ENCODE results near the gene PTN.
"Not testable (repeated sequence)": the region's sequence is repeated elsewhere in the genome, so short reads cannot be mapped to it uniquely, and the experiment has no call there.

PTN gene

DNA sequence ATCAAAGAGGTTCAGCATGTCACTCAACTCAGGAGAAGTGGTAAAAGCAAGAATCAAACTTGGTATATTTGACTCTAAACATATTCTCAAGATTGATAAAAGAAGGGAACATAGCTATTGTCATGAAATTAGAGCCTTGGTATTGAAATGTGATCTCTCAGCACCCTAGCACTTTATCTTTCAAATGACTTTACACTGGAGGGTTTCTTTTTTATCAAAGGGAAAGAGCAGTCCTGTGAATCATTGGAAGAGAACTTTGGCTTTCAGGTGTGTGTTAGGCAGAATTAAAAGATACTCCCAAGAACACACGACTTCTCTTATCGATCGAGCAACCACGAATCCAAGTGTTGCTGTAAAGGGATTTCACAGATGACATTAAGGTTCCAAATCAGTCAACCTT, 54.4 kb downstream of the PTN start:
- no peaks in the 10 kb centered on the region for H3K27me3 ChIP-seq (ENCODE audit: control insufficient read depth in 1 of 2, insufficient read depth in 2 of 2, low read length in 2 of 2)
- no peaks in the 10 kb centered on the region for H3K4me1 ChIP-seq (ENCODE audit: insufficient read depth, low read length)
- no peaks in the 10 kb centered on the region for H3K9me3 ChIP-seq (ENCODE audit: low read length)
- no peak overlapping the region for H3K9ac ChIP-seq (ENCODE audit: low read length)
- H3K36me3 ChIP-seq (ENCODE audit: insufficient read depth, low read length), result no peaks in the 10 kb centered on the region
- H3K4me3 ChIP-seq (ENCODE audit: low read depth in 1 of 2, low read length in 2 of 2), result no peak overlapping the region
- no peak overlapping the region for H3K27ac ChIP-seq (ENCODE audit: low read depth, low read length)

DNA sequence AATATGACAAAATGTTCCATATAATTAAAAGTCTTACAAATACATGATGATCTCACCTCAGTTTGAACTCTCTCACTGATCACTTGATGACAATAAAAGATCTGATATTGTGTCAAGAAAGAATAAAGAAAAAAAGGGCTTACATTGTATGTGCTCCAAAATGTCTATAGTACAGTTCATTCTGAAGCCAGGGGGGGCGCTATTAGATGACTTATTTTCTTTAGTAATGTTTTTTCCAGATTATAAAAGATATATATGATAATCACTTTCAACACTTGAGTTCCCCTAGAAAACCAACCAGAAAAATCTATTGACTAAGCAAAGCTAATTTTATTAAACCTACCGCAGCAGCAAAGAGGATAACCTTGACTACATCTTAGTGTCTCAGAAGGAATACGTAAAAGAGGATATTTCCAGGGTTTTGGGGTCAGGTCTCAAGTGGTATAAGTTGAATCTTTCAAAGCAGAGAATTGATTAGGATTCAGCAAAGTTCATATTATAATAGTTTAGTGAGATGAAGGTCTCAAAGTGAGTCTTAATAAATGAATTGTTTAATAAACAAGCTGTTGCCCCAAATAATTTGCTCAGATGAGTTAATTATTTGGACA, 55.8 kb downstream of the PTN start:
- Histone ChIP-seq H3K9ac (ENCODE audit: low read length) (no peak overlapping the region), H3K27ac (ENCODE audit: low read depth, low read length) (no peak overlapping the region), H3K4me3 (ENCODE audit: low read depth in 1 of 2, low read length in 2 of 2) (no peak overlapping the region), H3K4me1 (ENCODE audit: insufficient read depth, low read length) (no peaks in the 10 kb centered on the region), H3K36me3 (ENCODE audit: insufficient read depth, low read length) (no peaks in the 10 kb centered on the region), H3K9me3 (ENCODE audit: low read length) (no peaks in the 10 kb centered on the region), H3K27me3 (ENCODE audit: control insufficient read depth in 1 of 2, insufficient read depth in 2 of 2, low read length in 2 of 2) (no peaks in the 10 kb centered on the region)

DNA sequence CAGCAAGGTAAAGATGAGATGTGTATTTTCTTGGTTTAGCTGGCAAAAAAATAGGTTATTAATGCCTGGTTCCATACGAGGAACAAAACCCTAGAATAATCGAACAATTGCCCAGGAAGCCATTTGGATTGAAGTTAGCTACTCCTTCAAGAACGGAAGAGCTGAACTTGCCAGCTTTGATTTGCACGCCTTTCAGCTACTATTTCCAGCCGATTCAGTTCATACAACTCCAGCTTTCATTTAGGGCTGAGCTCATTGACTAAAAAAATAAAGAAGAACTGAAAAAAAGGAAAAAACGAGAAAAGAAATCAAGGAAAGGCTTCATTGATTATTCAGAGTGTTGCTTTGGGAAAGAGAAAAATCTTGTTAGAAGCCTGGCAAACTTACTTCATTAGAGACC, 60.4 kb downstream of the PTN start:
- H3K27ac ChIP-seq (ENCODE audit: low read depth, low read length), result no peak overlapping the region

DNA sequence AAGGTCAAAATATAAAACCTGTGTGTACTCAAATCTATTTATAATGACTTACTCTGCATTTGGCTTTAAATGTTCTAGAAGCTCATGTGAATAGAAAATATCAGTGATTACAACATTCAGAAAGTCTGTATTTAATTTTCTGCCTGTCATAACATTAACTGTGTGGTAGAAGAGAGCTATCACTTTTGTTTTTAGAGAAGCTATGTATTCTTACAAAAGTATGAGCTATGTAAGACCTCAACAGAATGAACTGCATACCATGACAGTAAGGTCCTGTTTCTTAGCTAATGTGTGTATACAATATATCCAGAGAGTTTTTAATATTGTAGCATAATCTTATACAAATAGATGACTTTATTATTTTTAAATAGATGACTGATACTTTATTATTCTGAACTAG, 61.5 kb downstream of the PTN start:
- H3K36me3 ChIP-seq (ENCODE audit: insufficient read depth, low read length), result no peaks in the 10 kb centered on the region
- no peaks in the 10 kb centered on the region for H3K4me1 ChIP-seq (ENCODE audit: insufficient read depth, low read length)
- H3K27ac ChIP-seq (ENCODE audit: low read depth, low read length), result no peak overlapping the region
- H3K9ac ChIP-seq (ENCODE audit: low read length), result no peak overlapping the region
- H3K27me3 ChIP-seq (ENCODE audit: control insufficient read depth in 1 of 2, insufficient read depth in 2 of 2, low read length in 2 of 2), result no peaks in the 10 kb centered on the region
- H3K9me3 ChIP-seq (ENCODE audit: low read length), result no peaks in the 10 kb centered on the region
- no peak overlapping the region for H3K4me3 ChIP-seq (ENCODE audit: low read depth in 1 of 2, low read length in 2 of 2)

More for the DNA sequence above, 60.4 kb downstream of the PTN start:
- Histone ChIP-seq H3K36me3 (ENCODE audit: insufficient read depth, low read length) (no peaks in the 10 kb centered on the region), H3K9me3 (ENCODE audit: low read length) (no peaks in the 10 kb centered on the region), H3K9ac (ENCODE audit: low read length) (no peak overlapping the region), H3K4me1 (ENCODE audit: insufficient read depth, low read length) (no peaks in the 10 kb centered on the region), H3K27me3 (ENCODE audit: control insufficient read depth in 1 of 2, insufficient read depth in 2 of 2, low read length in 2 of 2) (no peaks in the 10 kb centered on the region), H3K4me3 (ENCODE audit: low read depth in 1 of 2, low read length in 2 of 2) (no peak overlapping the region)

DNA sequence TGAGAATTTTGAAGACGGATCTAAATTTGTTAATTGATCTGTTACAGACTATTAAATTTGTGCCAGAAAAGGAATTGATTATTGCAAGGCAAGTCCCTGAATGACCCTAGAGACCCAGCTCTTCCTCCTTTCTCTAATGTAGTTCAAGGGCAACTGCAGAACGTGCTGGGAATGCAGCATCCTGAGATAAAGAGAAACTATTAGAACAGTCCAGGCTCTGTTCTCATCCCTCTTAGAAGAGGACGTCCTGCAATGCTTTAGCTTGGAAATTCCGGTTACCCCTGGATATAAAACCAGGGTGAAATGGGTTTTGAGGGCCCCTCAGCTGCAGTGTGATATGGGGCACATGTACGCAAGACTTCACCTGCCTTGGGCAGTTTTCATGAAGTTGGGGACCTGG, 67.3 kb downstream of the PTN start:
- no peaks in the 10 kb centered on the region for H3K9me3 ChIP-seq (ENCODE audit: low read length)
- H3K36me3 ChIP-seq (ENCODE audit: insufficient read depth, low read length), result no peaks in the 10 kb centered on the region
- no peak overlapping the region for H3K9ac ChIP-seq (ENCODE audit: low read length)
- no peaks in the 10 kb centered on the region for H3K4me1 ChIP-seq (ENCODE audit: insufficient read depth, low read length)
- no peaks in the 10 kb centered on the region for H3K27me3 ChIP-seq (ENCODE audit: control insufficient read depth in 1 of 2, insufficient read depth in 2 of 2, low read length in 2 of 2)
- H3K4me3 ChIP-seq (ENCODE audit: low read depth in 1 of 2, low read length in 2 of 2), result no peak overlapping the region
- no peak overlapping the region for H3K27ac ChIP-seq (ENCODE audit: low read depth, low read length)

DNA sequence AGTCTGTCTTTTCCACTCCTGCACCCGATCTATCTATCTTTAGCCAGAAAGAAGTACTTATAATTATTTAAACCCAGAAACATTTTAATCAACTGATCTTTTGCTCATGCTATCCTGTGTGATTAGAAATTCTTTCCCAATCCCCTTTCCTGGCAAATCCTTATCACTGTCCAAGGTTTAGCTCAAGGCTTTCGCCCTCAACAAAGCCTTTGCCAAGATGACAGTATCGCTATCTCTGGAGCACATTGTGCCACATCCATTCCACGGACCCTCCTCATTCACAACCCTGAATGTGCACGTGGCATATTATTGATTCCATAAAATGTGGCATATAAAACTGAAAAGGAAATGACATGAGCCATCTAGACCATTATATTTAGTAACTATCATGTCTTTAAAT, 71.3 kb downstream of the PTN start:
- no peaks in the 10 kb centered on the region for H3K4me1 ChIP-seq (ENCODE audit: insufficient read depth, low read length)
- H3K9me3 ChIP-seq (ENCODE audit: low read length), result no peaks in the 10 kb centered on the region
- H3K27ac ChIP-seq (ENCODE audit: low read depth, low read length), result no peak overlapping the region
- H3K36me3 ChIP-seq (ENCODE audit: insufficient read depth, low read length), result no peaks in the 10 kb centered on the region
- H3K9ac ChIP-seq (ENCODE audit: low read length), result no peak overlapping the region
- H3K4me3 ChIP-seq (ENCODE audit: low read depth in 1 of 2, low read length in 2 of 2), result no peak overlapping the region
- no peaks in the 10 kb centered on the region for H3K27me3 ChIP-seq (ENCODE audit: control insufficient read depth in 1 of 2, insufficient read depth in 2 of 2, low read length in 2 of 2)

DNA sequence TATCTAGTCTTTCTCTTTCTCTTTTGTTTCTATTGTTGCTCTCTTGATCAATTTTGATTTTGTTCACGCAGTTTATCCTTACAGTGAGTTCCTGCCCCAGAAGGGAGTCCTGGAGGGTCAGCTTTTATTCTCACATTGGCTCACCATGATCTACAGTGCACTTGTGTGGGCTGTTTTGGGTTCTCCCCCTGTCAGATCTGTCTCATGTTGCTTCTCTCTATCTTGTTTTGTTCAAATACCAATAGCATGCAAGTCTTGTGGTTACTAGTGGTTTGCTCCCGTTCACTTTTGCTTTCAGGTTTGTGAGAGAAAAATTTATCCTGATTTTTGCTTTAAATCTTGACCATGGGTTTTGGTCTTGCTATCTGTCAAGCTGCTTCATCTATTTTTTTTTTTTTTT, 74.3 kb downstream of the PTN start:
- no peak overlapping the region for H3K27ac ChIP-seq (ENCODE audit: low read depth, low read length)

DNA sequence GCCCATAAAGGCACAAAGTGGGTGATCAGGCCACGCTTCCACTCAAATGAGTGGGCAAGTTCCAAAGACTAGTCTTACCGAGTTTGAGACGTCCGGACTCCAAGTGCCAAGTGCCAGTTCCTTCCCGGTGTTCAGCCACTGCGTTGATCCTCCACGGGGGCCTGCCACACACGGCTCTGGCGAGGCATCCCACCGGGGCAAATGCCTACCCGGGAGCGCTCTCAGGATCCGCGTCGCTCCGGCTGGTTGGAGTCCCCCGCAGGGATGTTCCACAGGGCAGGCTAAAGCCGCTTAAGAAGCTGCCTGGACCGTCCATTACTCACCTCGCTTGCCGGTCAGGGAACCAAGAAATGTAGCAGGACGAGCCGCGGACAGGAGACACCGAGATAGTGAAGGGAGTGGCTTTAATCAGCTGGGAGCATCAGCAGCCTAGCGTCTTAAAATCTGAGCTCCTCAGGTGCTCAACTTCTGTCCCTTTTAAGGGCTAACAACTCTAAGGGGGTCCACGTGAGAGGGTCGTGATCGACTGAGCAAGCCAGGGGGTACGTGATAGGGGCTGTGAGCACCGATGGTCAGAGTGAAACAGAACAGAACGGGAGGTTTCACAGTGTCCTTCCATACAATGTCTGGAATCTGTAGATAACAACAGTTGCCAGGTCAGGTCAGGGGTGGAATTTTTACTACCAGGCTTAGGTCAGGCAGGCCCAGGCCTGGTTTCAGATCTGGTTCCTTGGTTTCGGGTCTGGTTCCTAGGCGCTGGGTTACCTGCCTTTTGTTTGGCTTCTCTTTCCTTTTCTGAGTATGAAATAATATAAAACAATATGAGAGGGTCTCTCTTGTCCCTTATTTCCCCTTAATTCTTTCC, 75.3 kb downstream of the PTN start:
- H3K36me3 ChIP-seq (ENCODE audit: insufficient read depth, low read length); H3K27me3 ChIP-seq (ENCODE audit: control insufficient read depth in 1 of 2, insufficient read depth in 2 of 2, low read length in 2 of 2); H3K4me1 ChIP-seq (ENCODE audit: insufficient read depth, low read length); H3K9ac ChIP-seq (ENCODE audit: low read length); H3K4me3 ChIP-seq (ENCODE audit: low read depth in 1 of 2, low read length in 2 of 2); H3K9me3 ChIP-seq (ENCODE audit: low read length); H3K27ac ChIP-seq (ENCODE audit: low read depth, low read length): not testable (repeated sequence)

More for the DNA sequence above, 74.3 kb downstream of the PTN start:
- no peaks in the 10 kb centered on the region for H3K9me3 ChIP-seq (ENCODE audit: low read length)
- H3K36me3 ChIP-seq (ENCODE audit: insufficient read depth, low read length), result no peaks in the 10 kb centered on the region
- H3K4me1 ChIP-seq (ENCODE audit: insufficient read depth, low read length), result no peaks in the 10 kb centered on the region
- no peaks in the 10 kb centered on the region for H3K27me3 ChIP-seq (ENCODE audit: control insufficient read depth in 1 of 2, insufficient read depth in 2 of 2, low read length in 2 of 2)
- H3K9ac ChIP-seq (ENCODE audit: low read length), result no peak overlapping the region
- no peak overlapping the region for H3K4me3 ChIP-seq (ENCODE audit: low read depth in 1 of 2, low read length in 2 of 2)

DNA sequence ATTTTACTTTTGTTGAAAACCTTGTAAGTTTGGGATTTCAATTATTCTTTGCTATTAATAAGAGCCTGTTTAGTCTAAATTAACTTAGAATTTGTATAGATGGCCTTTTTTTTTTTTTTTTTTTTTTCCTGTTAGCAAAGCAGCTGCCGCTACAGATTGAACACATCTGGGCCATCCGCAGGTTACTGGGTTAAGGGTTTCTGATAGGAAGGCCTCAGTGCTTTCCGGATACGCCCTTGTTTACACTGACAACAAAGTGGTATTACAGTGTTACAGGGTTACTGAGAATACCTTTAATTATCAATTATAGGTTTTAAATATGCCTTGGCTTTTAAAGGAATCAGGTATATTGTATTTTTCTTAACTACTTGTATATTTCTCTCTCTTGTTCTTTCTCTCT, 76.8 kb downstream of the PTN start:
- H3K27me3 ChIP-seq (ENCODE audit: control insufficient read depth in 1 of 2, insufficient read depth in 2 of 2, low read length in 2 of 2), result no peaks in the 10 kb centered on the region
- H3K4me3 ChIP-seq (ENCODE audit: low read depth in 1 of 2, low read length in 2 of 2), result no peak overlapping the region
- no peak overlapping the region for H3K27ac ChIP-seq (ENCODE audit: low read depth, low read length)
- no peak overlapping the region for H3K9ac ChIP-seq (ENCODE audit: low read length)
- H3K9me3 ChIP-seq (ENCODE audit: low read length), result no peaks in the 10 kb centered on the region
- no peaks in the 10 kb centered on the region for H3K36me3 ChIP-seq (ENCODE audit: insufficient read depth, low read length)
- no peaks in the 10 kb centered on the region for H3K4me1 ChIP-seq (ENCODE audit: insufficient read depth, low read length)

DNA sequence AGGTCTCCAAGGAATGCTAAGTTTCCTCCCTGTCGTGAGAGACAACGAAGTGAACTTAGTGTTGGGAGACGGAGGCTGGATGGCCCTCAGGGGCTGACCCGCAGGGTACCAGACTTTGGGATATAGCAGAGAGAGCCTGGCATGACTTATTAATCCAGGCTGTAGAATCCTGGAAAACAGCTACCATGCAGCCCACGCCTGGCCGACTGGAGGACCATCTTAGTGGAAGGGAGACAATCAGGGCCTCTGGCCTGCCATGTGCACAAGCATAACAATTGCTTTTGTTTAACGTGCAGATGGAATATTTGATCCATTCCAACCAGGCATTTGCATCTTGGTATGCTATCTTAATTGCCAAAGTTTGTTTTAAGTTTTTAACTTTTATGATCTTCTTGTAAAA, 78.1 kb downstream of the PTN start:
- not testable (repeated sequence) for H3K36me3 ChIP-seq (ENCODE audit: insufficient read depth, low read length); H3K27ac ChIP-seq (ENCODE audit: low read depth, low read length); H3K9ac ChIP-seq (ENCODE audit: low read length); H3K9me3 ChIP-seq (ENCODE audit: low read length); H3K27me3 ChIP-seq (ENCODE audit: control insufficient read depth in 1 of 2, insufficient read depth in 2 of 2, low read length in 2 of 2); H3K4me1 ChIP-seq (ENCODE audit: insufficient read depth, low read length); H3K4me3 ChIP-seq (ENCODE audit: low read depth in 1 of 2, low read length in 2 of 2)

DNA sequence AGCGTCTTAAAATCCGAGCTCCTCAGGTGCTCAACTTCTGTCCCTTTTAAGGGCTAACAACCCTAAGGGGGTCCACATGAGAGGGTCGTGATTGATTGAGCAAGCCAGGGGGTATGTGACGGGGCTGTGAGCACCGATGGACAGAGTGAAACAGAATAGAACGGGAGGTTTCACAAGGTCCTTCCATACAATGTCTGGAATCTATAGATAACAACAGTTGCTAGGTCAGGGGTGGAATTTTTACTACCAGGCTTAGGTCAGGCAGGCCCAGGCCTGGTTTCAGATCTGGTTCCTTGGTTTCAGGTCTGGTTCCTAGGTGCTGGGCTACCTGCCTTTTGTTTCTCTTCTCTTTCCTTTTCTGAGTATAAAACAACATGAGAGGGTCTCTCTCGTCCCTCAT, 80.9 kb downstream of the PTN start:
- H3K27ac ChIP-seq (ENCODE audit: low read depth, low read length), result no peak overlapping the region

DNA sequence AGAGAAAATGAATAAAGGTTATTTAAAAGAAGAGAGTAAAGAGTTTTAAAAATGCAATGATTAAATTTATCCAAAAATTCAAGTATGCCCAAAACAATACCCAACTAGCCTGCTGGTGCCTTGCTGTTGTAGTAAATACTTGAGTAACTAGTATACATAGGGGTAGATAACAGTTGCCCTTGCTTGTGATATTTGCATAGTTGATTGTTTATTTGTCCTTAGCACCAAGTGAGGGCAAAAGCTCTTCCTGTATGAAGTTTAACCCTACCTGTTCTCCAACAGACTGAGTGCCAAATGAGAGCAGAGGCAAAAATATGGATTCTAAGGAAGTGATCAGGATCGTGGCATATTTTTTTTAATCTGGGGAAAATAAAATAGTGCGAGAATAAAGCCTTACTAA, 85.0 kb downstream of the PTN start:
- H3K36me3 ChIP-seq (ENCODE audit: insufficient read depth, low read length), result no peaks in the 10 kb centered on the region
- H3K4me1 ChIP-seq (ENCODE audit: insufficient read depth, low read length), result no peaks in the 10 kb centered on the region
- H3K9me3 ChIP-seq (ENCODE audit: low read length), result no peaks in the 10 kb centered on the region

More for the DNA sequence above, 80.9 kb downstream of the PTN start:
- no peak overlapping the region for H3K4me3 ChIP-seq (ENCODE audit: low read depth in 1 of 2, low read length in 2 of 2)
- no peaks in the 10 kb centered on the region for H3K36me3 ChIP-seq (ENCODE audit: insufficient read depth, low read length)
- H3K9ac ChIP-seq (ENCODE audit: low read length), result no peak overlapping the region
- no peaks in the 10 kb centered on the region for H3K27me3 ChIP-seq (ENCODE audit: control insufficient read depth in 1 of 2, insufficient read depth in 2 of 2, low read length in 2 of 2)
- H3K4me1 ChIP-seq (ENCODE audit: insufficient read depth, low read length), result no peaks in the 10 kb centered on the region
- no peaks in the 10 kb centered on the region for H3K9me3 ChIP-seq (ENCODE audit: low read length)

More for the DNA sequence above, 85.0 kb downstream of the PTN start:
- no peaks in the 10 kb centered on the region for H3K27me3 ChIP-seq (ENCODE audit: control insufficient read depth in 1 of 2, insufficient read depth in 2 of 2, low read length in 2 of 2)
- no peak overlapping the region for H3K9ac ChIP-seq (ENCODE audit: low read length)
- no peak overlapping the region for H3K4me3 ChIP-seq (ENCODE audit: low read depth in 1 of 2, low read length in 2 of 2)
- H3K27ac ChIP-seq (ENCODE audit: low read depth, low read length), result no peak overlapping the region

Data from muscle layer of colon (tissue), 2 donors.